Stomach (tissue), 4 donors: ENCODE data around the gene RSRC1.

Experiments
- POLR2AphosphoS5 ChIP-seq, 3 donors: sonication (generic); formaldehyde crosslinking; IDR thresholded peaks; one replicate each; pipeline ENCODE4 v1.6.1; 2016; ENCODE audit warnings: antibody characterized with exemption in 3 of 3
- TF ChIP-seq, protein P1 (sequence below), 7 experiments: fragments of 450-650 bp in 4 of 7; fragments of 200-600 bp in 3 of 7; sonication (generic) in 3 of 7; IDR thresholded peaks; one replicate each; pipeline ENCODE4 v1.5.1; 2016 to 2019; ENCODE audit warnings: antibody characterized with exemption in 7 of 7, control low read depth in 2 of 7, mild to moderate bottlenecking in 1 of 7

- TF ChIP-seq, protein P1, sequence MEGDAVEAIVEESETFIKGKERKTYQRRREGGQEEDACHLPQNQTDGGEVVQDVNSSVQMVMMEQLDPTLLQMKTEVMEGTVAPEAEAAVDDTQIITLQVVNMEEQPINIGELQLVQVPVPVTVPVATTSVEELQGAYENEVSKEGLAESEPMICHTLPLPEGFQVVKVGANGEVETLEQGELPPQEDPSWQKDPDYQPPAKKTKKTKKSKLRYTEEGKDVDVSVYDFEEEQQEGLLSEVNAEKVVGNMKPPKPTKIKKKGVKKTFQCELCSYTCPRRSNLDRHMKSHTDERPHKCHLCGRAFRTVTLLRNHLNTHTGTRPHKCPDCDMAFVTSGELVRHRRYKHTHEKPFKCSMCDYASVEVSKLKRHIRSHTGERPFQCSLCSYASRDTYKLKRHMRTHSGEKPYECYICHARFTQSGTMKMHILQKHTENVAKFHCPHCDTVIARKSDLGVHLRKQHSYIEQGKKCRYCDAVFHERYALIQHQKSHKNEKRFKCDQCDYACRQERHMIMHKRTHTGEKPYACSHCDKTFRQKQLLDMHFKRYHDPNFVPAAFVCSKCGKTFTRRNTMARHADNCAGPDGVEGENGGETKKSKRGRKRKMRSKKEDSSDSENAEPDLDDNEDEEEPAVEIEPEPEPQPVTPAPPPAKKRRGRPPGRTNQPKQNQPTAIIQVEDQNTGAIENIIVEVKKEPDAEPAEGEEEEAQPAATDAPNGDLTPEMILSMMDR (IDR thresholded peaks at IDR 0.05): no peak
- no peak for TF ChIP-seq POLR2AphosphoS5 (IDR thresholded peaks at IDR 0.05)
Measured at GRCh38 chr3:158559504-158559903, 449.6 kb downstream of the RSRC1 start.
